ENCODE data around the gene SSBP4.

GRCh38 chr19:18446811-18447359 is 27.7 kb downstream of the SSBP4 start:
- TF ChIP-seq ZBTB7A (IDR thresholded peaks at IDR 0.05; ENCODE audit: low read depth): no peak
- TF ChIP-seq CEBPB (IDR thresholded peaks at IDR 0.05): no peak
- TF ChIP-seq REST (IDR thresholded peaks at IDR 0.05; ENCODE audit: low read depth): no peak
- no peak for TF ChIP-seq TAF1 (IDR thresholded peaks at IDR 0.05; ENCODE audit: low read depth)
- no peak for TF ChIP-seq EP300 (IDR thresholded peaks at IDR 0.05; ENCODE audit: borderline replicate concordance)
- peak; percentile 43; the same call in 1 of the 2 replicates for TF ChIP-seq TCF12 (IDR thresholded peaks at IDR 0.05; ENCODE audit: low read depth)
- TF ChIP-seq NFIC (IDR thresholded peaks at IDR 0.05): no peak
- no peak for TF ChIP-seq YY1 (IDR thresholded peaks at IDR 0.05; ENCODE audit: low read depth)
- TF ChIP-seq MAX (IDR thresholded peaks at IDR 0.05): no peak

Measured in Ishikawa (cell line).